Cardiac fibroblast (primary cell): ENCODE results near the gene PFKL.

ENCODE experiments used
- DNase-seq, 2 donors: peaks; one replicate each; pipeline versions ENCODE4 v3.0.0 to v3.0.0-alpha.2; 2010; ENCODE audit warnings: low read depth in 2 of 2
- H3K4me3 ChIP-seq, 2 donors: replicated peaks in 1 of 2; 1 replicate in 1 of 2; 2 replicates in 1 of 2; pipeline ENCODE4 v1.5.1; 2011; ENCODE audit warnings: low read depth in 2 of 2, low read length in 2 of 2, mild to moderate bottlenecking in 2 of 2, moderate library complexity in 1 of 2
- CTCF ChIP-seq: IDR thresholded peaks from one replicate; pipeline ENCODE4 v1.5.1; 2011; ENCODE audit warnings: low read depth, mild to moderate bottlenecking, low read length, inconsistent platforms

Gene PFKL

GRCh38 chr21:44299458-44300261 lies at the start of gene PFKL:
TSS of gene PFKL (plus strand) at chr21:44300053. CDS start at chr21:44300106, 53 bp downstream.
- no peak for TF ChIP-seq CTCF
- H3K4me3 ChIP-seq: peak within 1 kb of the TSS; percentile 72 to 82
- DNase-seq: peak; percentile 55 to 66

- H3K4me3 ChIP-seq: no peak overlapping the region
- no peak for DNase-seq
- no peak for TF ChIP-seq CTCF
Observed at GRCh38 chr21:44253832-44254710, 45.8 kb upstream of the PFKL start.

GRCh38 chr21:44255511-44255981 lies 44.3 kb upstream of the PFKL start:
- H3K4me3 ChIP-seq: no peak overlapping the region
- TF ChIP-seq CTCF: no peak
- peak in 1 of 2 donors; percentile 7 for DNase-seq

- DNase-seq: no peak
- no peak overlapping the region for H3K4me3 ChIP-seq
- TF ChIP-seq CTCF: no peak
Observed at GRCh38 chr21:44258056-44258725, 41.7 kb upstream of the PFKL start.

- TF ChIP-seq CTCF: no peak
- no peak overlapping the region for H3K4me3 ChIP-seq
- DNase-seq: peak in 1 of 2 donors; percentile 45
Observed at GRCh38 chr21:44259082-44259705, 40.7 kb upstream of the PFKL start.

- TF ChIP-seq CTCF: no peak
- no peak overlapping the region for H3K4me3 ChIP-seq
- DNase-seq: no peak
Observed at GRCh38 chr21:44260066-44260465, 39.8 kb upstream of the PFKL start.
